ENCODE measurements around the gene PNPLA5.

Gene PNPLA5

GRCh38 chr22:43835736-43836135 is 56.1 kb downstream of the PNPLA5 start:
- Histone ChIP-seq H3K36me3 (ENCODE audit: low read depth) (no peaks in the 10 kb centered on the region), H3K9me3 (ENCODE audit: severe bottlenecking) (no peaks in the 10 kb centered on the region), H3K27me3 (ENCODE audit: insufficient read depth, poor library complexity, severe bottlenecking) (no peaks in the 10 kb centered on the region), H3K27ac (ENCODE audit: poor library complexity, severe bottlenecking) (no peak overlapping the region), H3K4me1 (ENCODE audit: insufficient read depth, poor library complexity, severe bottlenecking) (no peaks in the 10 kb centered on the region), H3K4me3 (ENCODE audit: severe bottlenecking) (no peak overlapping the region)
- TF ChIP-seq, protein P1, sequence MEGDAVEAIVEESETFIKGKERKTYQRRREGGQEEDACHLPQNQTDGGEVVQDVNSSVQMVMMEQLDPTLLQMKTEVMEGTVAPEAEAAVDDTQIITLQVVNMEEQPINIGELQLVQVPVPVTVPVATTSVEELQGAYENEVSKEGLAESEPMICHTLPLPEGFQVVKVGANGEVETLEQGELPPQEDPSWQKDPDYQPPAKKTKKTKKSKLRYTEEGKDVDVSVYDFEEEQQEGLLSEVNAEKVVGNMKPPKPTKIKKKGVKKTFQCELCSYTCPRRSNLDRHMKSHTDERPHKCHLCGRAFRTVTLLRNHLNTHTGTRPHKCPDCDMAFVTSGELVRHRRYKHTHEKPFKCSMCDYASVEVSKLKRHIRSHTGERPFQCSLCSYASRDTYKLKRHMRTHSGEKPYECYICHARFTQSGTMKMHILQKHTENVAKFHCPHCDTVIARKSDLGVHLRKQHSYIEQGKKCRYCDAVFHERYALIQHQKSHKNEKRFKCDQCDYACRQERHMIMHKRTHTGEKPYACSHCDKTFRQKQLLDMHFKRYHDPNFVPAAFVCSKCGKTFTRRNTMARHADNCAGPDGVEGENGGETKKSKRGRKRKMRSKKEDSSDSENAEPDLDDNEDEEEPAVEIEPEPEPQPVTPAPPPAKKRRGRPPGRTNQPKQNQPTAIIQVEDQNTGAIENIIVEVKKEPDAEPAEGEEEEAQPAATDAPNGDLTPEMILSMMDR (IDR thresholded peaks at IDR 0.05; ENCODE audit: poor library complexity, severe bottlenecking), result no peak
- DNase-seq (ENCODE audit: low spot score) (no peak), ATAC-seq (ENCODE audit: low read depth) (no peak)

GRCh38 chr22:43835166-43835565 is 56.6 kb downstream of the PNPLA5 start:
- Histone ChIP-seq H3K9me3 (ENCODE audit: severe bottlenecking) (no peaks in the 10 kb centered on the region), H3K27ac (ENCODE audit: poor library complexity, severe bottlenecking) (no peak overlapping the region), H3K36me3 (ENCODE audit: low read depth) (no peaks in the 10 kb centered on the region), H3K4me1 (ENCODE audit: insufficient read depth, poor library complexity, severe bottlenecking) (no peaks in the 10 kb centered on the region), H3K27me3 (ENCODE audit: insufficient read depth, poor library complexity, severe bottlenecking) (no peaks in the 10 kb centered on the region), H3K4me3 (ENCODE audit: severe bottlenecking) (no peak overlapping the region)
- ATAC-seq (ENCODE audit: low read depth), result no peak
- no peak for DNase-seq (ENCODE audit: low spot score)
- TF ChIP-seq, protein P1 (IDR thresholded peaks at IDR 0.05; ENCODE audit: poor library complexity, severe bottlenecking), result no peak

DNA sequence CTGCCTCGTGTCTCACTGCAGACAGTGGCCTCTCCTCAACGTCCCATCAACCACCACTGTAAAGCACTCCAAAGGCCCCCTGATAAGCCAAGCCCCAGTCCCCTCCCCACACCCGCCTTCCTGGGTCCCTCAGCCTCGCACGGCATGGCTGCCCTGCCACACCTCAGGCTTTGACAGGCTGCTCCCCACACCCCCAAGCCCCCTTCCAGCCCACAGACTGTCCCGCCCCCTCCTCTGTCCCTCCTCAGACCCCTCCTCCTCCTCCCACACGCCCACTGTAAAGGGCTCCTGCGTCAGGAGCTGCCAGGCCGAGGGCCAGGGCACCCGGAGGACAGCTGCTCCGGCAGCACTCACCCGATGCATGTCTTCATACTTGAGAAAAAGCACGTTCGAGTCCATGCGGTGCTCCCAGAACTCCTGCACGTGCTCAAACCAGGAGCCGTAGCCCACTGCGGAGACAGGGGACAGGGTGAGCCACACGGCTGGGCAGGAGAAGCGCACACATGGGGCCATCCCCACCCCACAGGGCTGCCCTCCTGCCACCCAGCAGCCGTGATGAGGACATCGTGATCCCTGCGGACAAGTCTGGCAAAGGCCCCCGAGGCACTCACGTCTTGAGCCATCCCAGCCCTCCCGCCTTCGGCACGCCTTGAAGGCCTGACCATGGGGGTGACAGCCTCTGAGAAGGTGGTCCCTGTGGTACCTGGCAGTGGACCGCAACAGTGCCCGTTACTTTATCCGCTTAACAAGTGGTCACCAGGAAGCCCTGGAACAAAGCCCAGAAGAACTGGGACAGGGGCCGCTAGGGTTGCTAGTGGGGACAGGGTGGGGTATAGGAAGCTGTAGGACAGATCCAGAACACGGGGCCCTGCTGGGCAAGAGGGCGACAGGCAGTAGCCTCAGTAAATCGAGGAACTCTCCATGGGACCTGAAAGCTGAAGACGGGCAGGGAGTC is 58.2 kb downstream of the PNPLA5 start:
- DNase-seq (ENCODE audit: low spot score), result no peak
- TF ChIP-seq, protein P1 (IDR thresholded peaks at IDR 0.05; ENCODE audit: poor library complexity, severe bottlenecking), result no peak
- Histone ChIP-seq H3K9me3 (ENCODE audit: severe bottlenecking) (no peaks in the 10 kb centered on the region), H3K4me3 (ENCODE audit: severe bottlenecking) (no peak overlapping the region), H3K36me3 (ENCODE audit: low read depth) (no peaks in the 10 kb centered on the region), H3K27ac (ENCODE audit: poor library complexity, severe bottlenecking) (no peak overlapping the region), H3K4me1 (ENCODE audit: insufficient read depth, poor library complexity, severe bottlenecking) (no peaks in the 10 kb centered on the region), H3K27me3 (ENCODE audit: insufficient read depth, poor library complexity, severe bottlenecking) (no peaks in the 10 kb centered on the region)
- ATAC-seq (ENCODE audit: low read depth), result no peak

DNA sequence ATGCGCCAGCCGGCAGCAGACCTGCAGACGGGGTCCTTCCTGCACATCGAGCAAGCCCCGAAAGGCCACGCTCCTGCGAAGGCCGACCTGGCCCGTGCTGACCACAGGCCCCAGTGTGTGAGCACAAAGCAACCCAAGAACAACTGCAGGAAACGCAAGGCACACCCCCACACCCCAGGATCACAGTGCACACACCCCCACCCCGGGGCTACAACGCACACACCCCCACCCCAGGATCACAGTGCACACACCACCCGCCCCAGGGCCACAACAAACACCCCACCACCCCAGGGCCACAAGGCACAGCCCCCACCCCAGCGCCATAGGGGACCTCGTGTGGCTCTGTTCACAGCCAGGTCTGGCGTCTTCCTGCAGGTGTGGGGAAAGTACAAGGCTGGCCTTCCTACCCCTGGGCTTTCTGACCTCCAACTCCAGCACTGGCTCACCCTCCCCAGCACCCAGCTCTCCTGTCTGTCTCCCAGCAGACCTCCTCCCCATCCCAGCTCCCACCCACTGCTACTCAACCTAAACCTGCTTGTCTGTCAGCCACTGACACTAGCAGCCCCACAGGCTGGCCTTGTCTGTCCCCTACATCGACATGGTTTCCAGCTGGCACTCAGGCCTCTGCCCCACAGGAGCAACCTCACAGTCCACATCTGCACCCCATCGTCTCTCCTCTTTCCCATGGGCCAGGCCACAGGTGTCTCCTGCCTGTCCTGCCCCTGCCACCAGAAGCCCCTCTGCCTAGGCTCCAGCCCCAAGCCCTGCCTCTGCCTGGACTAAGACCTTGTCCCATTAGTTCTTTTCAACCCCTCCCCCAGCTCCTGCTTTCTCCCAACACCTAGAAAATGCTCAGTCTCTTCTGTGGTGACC is 59.2 kb downstream of the PNPLA5 start:
- DNase-seq (ENCODE audit: low spot score) (no peak), ATAC-seq (ENCODE audit: low read depth) (no peak)
- TF ChIP-seq, protein P1 (IDR thresholded peaks at IDR 0.05; ENCODE audit: poor library complexity, severe bottlenecking), result no peak
- Histone ChIP-seq H3K27ac (ENCODE audit: poor library complexity, severe bottlenecking) (no peak overlapping the region), H3K9me3 (ENCODE audit: severe bottlenecking) (no peaks in the 10 kb centered on the region), H3K36me3 (ENCODE audit: low read depth) (no peaks in the 10 kb centered on the region), H3K4me3 (ENCODE audit: severe bottlenecking) (no peak overlapping the region), H3K27me3 (ENCODE audit: insufficient read depth, poor library complexity, severe bottlenecking) (no peaks in the 10 kb centered on the region), H3K4me1 (ENCODE audit: insufficient read depth, poor library complexity, severe bottlenecking) (no peaks in the 10 kb centered on the region)

Data from RWPE2 (cell line).